KMS-11 (cell line): ENCODE measurements around the gene OR51A4.

Source experiments
- H2AFZ ChIP-seq: fragments of 200-600 bp; sonication (generic); 2 replicates; pipeline ENCODE4 v1.6.1; 2016; ENCODE audit warnings: antibody characterized with exemption, mixed run types, low read depth
- H3K27ac ChIP-seq: fragments of 200-600 bp; sonication (generic); 2 replicates; pipeline ENCODE4 v1.6.1; 2016; ENCODE audit warnings: mild to moderate bottlenecking, mixed run types
- H3K27me3 ChIP-seq: fragments of 200-600 bp; sonication (generic); 2 replicates; pipeline ENCODE4 v1.6.1; 2017; ENCODE audit warnings: mild to moderate bottlenecking, low read depth, mixed run types, moderate library complexity; ENCODE audit not compliant: insufficient read depth
- H3K36me3 ChIP-seq: fragments of 200-600 bp; sonication (generic); 2 replicates; pipeline ENCODE4 v1.6.1; 2017; ENCODE audit warnings: mild to moderate bottlenecking, mixed run types; ENCODE audit not compliant: insufficient read depth
- H3K4me1 ChIP-seq: fragments of 200-600 bp; sonication (generic); 2 replicates; pipeline ENCODE4 v1.6.1; 2016; ENCODE audit warnings: mild to moderate bottlenecking, low read depth, mixed run types; ENCODE audit not compliant: poor library complexity, severe bottlenecking
- H3K4me2 ChIP-seq: fragments of 200-600 bp; sonication (generic); 2 replicates; pipeline ENCODE4 v1.7.0; 2016; ENCODE audit warnings: mild to moderate bottlenecking, mixed run types
- H3K4me3 ChIP-seq: fragments of 200-600 bp; sonication (generic); IDR thresholded peaks from 2 replicates; pipeline ENCODE4 v1.6.1; 2017; ENCODE audit warnings: low read depth, low read length, mixed read lengths; ENCODE audit not compliant: insufficient read depth
- H3K79me2 ChIP-seq: fragments of 200-600 bp; sonication (generic); 2 replicates; pipeline ENCODE4 v1.6.1; 2016; ENCODE audit warnings: low read depth, mixed run types; ENCODE audit not compliant: insufficient read depth
- H3K9ac ChIP-seq: fragments of 200-600 bp; sonication (generic); 2 replicates; pipeline ENCODE4 v1.6.1; 2016; ENCODE audit warnings: mild to moderate bottlenecking, mixed run types
- H4K20me1 ChIP-seq: fragments of 200-600 bp; sonication (generic); 2 replicates; pipeline ENCODE4 v1.6.1; 2016; ENCODE audit warnings: mild to moderate bottlenecking, mixed run types; ENCODE audit not compliant: insufficient read depth
- CTCF ChIP-seq: fragments of 200-600 bp; sonication (generic); conservative IDR thresholded peaks from 2 replicates; pipeline ENCODE4 v1.6.1; 2017; ENCODE audit warnings: low read depth, mild to moderate bottlenecking, antibody characterized with exemption, low read length, moderate library complexity, mixed read lengths

OR51A4 gene

DNA sequence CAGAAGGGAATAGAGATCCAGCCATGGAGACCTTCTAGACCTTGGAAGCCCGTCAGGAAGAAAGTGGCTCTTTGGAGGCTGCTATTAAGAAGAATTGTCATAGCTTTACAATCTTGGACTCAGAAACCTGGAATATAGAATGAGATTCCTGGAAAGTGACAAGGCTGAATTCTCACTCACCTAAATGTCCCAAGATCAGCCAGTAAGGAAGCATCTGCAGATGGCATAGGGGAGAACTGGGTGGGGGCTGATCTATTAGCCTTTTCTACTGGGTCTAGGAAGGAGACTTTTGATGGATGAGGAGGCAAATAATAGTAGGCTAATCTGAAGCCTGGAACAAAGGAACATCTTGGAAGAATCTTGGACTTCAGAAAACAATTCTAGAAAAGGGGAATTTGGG lies 23.2 kb downstream of the OR51A4 start, which contains the start of gene OR51G1:
OR51G1 (minus strand) TSS at position 101 of the 400 bp plus-strand sequence; CDS start at position 101, 0 bp downstream.
- Histone ChIP-seq H3K79me2 (no peaks in the 10 kb centered on the region), H3K36me3 (no peaks in the 10 kb centered on the region), H3K27ac (no peak within 1 kb of the TSS), H3K4me1 (no peaks in the 10 kb centered on the region), H3K4me3 (no peak within 1 kb of the TSS), H3K4me2 (no peak within 1 kb of the TSS), H3K9ac (no peak within 1 kb of the TSS), H2AFZ (no peak within 1 kb of the TSS), H3K27me3 (no peaks in the 10 kb centered on the region), H4K20me1 (no peaks in the 10 kb centered on the region)
- TF ChIP-seq CTCF = no peak

DNA sequence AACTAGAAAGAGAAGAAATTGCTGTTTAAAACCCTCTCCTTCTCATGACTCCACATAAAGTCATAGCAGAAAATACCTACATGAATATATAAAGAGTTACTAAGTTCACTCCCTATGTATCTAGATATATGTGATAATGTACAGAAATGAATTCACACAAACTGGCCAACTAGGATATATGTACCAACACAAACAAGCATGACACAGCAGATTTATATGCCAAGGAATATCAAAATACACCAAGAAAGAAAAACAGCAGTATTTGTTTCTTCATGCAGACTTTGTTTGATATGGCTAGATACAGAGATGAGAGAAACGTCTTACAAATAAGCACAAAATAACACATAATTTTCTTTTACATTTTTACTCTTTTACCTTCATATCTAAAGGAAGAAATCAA lies 25.1 kb downstream of the OR51A4 start:
- Histone ChIP-seq H4K20me1 (no peaks in the 10 kb centered on the region), H3K4me3 (no peak overlapping the region), H3K27me3 (no peaks in the 10 kb centered on the region), H3K4me2 (no peak overlapping the region), H3K4me1 (no peaks in the 10 kb centered on the region), H3K27ac (no peak overlapping the region), H3K36me3 (no peaks in the 10 kb centered on the region), H3K9ac (no peak overlapping the region), H2AFZ (no peak overlapping the region), H3K79me2 (no peaks in the 10 kb centered on the region)
- TF ChIP-seq CTCF = no peak

DNA sequence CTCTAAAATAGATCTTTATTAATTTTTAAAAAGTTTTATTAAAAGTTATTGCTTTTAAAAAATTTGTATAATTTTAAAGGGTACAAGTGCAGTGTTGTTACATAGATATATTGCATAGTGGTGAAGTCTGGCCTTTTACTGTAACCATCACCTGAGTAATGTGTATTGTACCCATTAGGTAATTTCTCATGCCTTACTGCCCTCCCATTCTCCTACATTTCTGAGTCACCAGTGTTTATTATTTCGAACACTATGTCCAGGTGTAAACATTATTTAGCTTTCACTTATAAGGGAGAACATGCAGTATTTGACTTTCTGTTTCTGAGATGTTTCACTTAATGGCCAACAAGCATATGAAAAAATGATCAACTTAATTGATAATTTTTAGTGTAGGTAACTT lies 25.6 kb downstream of the OR51A4 start:
- H2AFZ ChIP-seq = no peak overlapping the region
- no peaks in the 10 kb centered on the region for H4K20me1 ChIP-seq
- H3K9ac ChIP-seq = no peak overlapping the region
- H3K79me2 ChIP-seq = no peaks in the 10 kb centered on the region
- no peaks in the 10 kb centered on the region for H3K4me1 ChIP-seq
- no peaks in the 10 kb centered on the region for H3K27me3 ChIP-seq
- TF ChIP-seq CTCF = no peak
- no peak overlapping the region for H3K4me2 ChIP-seq
- no peak overlapping the region for H3K27ac ChIP-seq
- H3K4me3 ChIP-seq = no peak overlapping the region
- H3K36me3 ChIP-seq = no peaks in the 10 kb centered on the region

DNA sequence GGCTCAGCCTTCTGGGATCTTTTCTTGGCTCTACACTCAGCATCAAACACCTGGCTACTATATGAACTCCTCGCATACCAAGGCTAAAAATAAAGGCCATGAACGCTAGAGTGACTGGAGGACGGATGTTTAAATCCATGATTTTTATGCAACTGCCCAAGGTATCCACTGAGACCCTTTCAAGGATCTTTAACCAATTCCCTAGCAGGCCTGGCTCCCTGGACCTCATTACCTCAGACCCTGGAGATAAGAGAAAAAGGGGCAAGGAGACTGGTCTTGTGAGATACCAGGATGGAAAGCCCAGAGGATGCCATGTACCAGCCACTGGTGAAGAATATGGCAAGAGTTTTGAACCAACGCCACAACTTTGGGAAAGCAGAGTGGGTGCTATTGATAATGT lies 28.2 kb downstream of the OR51A4 start, which contains the start of gene OR51G2:
OR51G2 (minus strand) TSS at position 101 of the 400 bp plus-strand sequence. CDS start 3,687 bp downstream, outside the sequence.
- no peak within 1 kb of the TSS for H3K9ac ChIP-seq
- no peaks in the 10 kb centered on the region for H3K27me3 ChIP-seq
- no peak for TF ChIP-seq CTCF

More for the DNA sequence above, 28.2 kb downstream of the OR51A4 start, which contains the start of gene OR51G2:
- no peaks in the 10 kb centered on the region for H3K4me1 ChIP-seq
- H3K79me2 ChIP-seq = no peaks in the 10 kb centered on the region
- no peaks in the 10 kb centered on the region for H3K36me3 ChIP-seq
- H2AFZ ChIP-seq = no peak within 1 kb of the TSS
- no peak within 1 kb of the TSS for H3K27ac ChIP-seq
- H3K4me3 ChIP-seq = no peak within 1 kb of the TSS
- no peak within 1 kb of the TSS for H3K4me2 ChIP-seq
- H4K20me1 ChIP-seq = no peaks in the 10 kb centered on the region
